ENCODE results near the gene MCRIP1. TPM values are rescaled to one million over a fixed set of nuclear protein-coding genes. Genes with fewer than 3 reads are reported as not detected.

MCRIP1 gene
- total RNA-seq, 1 experiment from 2014 or later, result 83.7 TPM

DNA sequence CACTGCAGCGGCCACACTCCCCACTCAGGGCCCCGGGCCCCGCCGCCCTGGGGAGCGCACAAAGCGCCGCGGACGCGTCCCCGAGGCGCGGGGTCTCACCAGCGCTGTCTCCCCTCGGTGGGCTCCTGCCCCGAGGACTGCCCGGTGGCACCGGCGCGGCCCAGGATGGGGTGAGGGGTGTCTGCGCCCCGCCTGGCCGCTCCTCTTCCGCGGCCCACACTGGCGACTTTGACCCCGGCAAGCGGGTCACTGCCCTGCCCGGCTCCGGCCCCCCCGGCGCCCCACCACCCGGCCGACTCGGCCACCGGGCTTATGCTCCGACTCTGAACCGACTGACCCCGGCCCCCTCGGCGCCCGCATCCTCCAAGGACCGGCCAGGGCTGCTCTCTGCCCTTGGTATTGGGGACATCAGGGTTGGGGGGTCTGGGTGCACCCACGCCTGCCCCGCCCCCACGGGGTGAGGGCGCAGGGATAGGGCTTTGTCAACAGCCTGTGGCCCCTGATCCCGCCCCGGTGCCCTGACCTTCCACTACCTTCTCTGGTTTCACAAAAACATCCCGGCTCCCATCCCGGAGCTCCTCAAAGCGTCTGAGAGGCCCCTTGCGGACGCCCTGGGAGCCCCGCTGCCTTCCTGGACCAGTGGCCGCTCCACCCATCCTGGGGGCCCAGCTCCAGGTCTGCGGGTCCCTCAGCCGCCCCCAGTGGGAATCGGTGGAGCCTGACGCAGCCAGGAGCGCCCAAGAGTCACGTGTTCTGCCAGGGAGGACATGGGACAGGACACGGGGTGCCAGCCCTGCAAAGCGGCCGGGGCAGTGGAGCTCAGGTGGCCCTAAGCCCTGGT is 28.3 kb downstream of the MCRIP1 start:
- H3K27me3 ChIP-seq, result peaks cover 79% of the 10 kb centered on the region

DNA sequence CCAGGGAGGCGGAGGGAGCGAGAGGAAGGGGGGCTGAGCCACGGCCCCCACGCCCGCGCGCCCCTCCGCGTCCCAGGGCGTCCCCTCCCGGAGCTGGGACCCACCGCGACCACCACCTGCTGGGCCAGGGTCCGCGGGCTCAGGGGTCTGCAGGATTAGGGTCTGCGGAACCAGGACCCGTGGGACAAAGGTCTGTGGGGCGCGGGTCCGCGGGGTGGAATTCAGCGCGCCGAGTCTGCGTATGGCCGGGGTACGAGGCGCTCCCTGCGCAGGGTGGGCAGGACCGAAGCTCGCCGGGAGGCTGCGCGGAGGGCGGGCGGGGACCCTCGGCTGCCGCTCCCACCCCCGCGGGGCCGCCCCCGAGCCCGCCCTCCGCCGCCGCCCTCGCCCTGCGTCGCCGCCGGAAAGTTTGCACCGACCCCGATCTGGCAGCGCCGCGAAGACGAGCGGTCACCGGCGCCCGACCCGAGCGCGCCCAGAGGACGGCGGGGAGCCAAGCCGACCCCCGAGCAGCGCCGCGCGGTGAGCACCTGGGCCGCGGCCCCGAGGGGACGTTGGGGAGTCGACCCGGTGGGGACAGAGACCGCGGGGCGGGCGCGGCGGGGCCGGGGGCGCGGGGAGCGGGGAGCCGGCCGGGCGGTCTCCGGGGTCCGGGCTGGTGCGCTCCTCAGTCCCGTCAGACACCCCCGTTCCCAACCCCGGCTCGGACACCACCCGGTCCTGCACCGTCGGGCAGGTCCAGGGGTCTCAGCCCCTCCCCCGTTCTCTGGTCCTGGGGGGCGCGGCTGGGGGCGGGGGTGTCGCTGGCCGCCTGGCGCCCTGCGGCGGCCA is 29.1 kb downstream of the MCRIP1 start, which contains the start of gene GCGR:
GCGR (plus strand) TSS at position 423 of the 831 bp plus-strand sequence. CDS start 4,869 bp downstream, outside the sequence.
- H3K27me3 ChIP-seq, result peaks cover 81% of the 10 kb centered on the region
- no peak for DNase-seq
- no peaks in the 10 kb centered on the region for H3K36me3 ChIP-seq
- H3K4me3 ChIP-seq, result no peak within 1 kb of the TSS
- H3K9me3 ChIP-seq, result no peaks in the 10 kb centered on the region

More for the DNA sequence above, 28.3 kb downstream of the MCRIP1 start:
- no peak for DNase-seq
- H3K36me3 ChIP-seq, result no peaks in the 10 kb centered on the region
- no peaks in the 10 kb centered on the region for H3K9me3 ChIP-seq
- H3K4me3 ChIP-seq, result no peak overlapping the region

DNA sequence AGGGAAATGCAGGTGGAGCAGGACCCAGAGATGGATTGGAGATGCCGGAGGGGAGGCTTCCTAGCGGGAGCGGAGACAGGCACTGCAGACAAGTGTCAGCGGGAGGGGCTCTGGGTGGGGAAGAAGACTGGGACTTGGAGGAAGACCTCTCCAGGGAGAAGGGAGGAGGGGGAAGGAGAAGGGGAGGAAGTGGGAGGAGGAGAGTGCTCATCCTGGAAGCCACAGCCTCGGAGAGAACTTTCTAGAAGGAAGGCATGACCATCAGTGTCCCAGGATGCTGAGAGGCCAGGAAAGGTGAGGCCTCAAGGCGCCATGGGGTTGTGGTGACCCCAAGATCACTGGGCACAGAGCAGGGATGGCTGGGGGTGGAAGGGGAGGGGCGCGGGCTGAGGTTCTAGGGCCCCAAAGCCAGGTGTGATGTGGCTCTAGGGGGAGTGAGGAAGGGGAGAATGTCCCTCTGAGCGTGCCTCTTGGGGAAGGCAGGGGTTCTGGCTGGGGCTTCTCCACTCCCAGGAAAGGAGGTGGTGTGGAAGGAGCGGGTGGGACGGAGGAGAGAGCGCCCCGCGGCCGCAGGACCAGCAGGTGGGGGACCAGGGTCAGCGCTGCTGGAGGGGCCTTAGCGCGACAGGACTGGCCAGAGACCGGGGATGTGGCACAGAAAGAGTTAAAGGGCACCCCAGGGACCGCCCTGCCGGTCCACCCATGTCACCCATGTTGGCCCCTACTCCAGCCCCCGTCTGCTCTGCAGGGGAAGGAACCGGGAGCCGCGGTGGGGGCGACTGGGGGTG is 30.0 kb downstream of the MCRIP1 start:
- Histone ChIP-seq H3K27me3 (peaks cover 75% of the 10 kb centered on the region), H3K9me3 (no peaks in the 10 kb centered on the region), H3K4me3 (no peak overlapping the region), H3K36me3 (no peaks in the 10 kb centered on the region)
- no peak for DNase-seq

DNA sequence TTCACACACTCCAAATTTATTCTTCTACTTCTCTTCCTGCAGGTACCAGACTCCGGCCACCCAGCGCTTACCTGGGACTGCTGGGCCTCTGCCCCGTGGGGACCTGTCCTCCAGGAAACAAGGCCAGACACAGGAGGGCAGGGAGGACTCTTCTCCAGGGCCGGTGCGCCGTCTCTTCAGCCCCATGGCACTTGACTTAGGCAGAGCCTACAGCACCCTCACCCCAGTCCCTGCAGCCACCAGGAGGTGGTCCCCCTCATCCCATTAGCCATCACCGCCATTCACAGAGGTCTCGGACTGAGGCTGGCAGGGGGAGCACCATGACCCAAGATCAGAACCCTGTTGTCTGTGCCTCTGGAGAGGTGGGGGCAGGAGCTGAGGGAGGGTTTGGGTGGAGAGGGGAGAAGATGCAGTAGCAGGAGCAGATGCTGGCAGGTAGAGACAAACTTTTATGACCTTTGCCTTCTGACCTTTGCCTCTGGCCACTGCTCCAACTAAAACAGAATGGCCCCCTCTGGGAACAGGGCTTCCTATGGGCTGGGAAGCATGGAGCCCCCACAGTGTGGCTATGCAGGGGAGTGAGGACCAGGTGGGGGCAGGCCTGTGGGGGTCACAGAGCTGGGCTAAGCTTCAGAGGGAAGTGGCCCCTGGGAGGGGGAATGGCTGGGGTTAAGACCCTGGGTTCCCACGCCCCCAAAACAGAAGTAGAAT is 30.9 kb downstream of the MCRIP1 start:
- no peak for DNase-seq
- Histone ChIP-seq H3K4me3 (no peak overlapping the region), H3K36me3 (no peaks in the 10 kb centered on the region), H3K9me3 (no peaks in the 10 kb centered on the region), H3K27me3 (peaks cover 67% of the 10 kb centered on the region)

DNA sequence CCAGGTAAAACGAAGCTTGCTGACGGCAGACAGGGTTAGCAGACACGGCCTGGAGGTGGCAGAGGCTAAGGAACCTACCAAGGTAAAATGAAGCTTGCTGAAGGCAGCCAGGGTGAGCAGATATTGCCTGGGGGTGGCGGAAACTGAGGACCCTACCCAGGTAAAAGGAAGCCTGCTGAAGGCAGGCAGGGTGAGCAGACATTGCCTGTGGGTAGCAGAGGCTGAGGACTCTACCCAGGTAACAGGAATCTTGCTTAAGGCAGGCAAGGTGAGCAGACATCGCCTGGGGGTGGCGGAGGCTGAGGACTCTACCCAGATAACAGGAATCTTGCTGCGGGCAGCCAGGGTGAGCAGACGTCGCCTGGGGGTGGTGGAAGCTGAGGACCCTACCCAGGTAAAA is 31.8 kb downstream of the MCRIP1 start:
- Histone ChIP-seq H3K27me3 (peaks cover 58% of the 10 kb centered on the region), H3K4me3 (no peak overlapping the region), H3K36me3 (no peaks in the 10 kb centered on the region), H3K9me3 (no peaks in the 10 kb centered on the region)
- DNase-seq, result no peak

DNA sequence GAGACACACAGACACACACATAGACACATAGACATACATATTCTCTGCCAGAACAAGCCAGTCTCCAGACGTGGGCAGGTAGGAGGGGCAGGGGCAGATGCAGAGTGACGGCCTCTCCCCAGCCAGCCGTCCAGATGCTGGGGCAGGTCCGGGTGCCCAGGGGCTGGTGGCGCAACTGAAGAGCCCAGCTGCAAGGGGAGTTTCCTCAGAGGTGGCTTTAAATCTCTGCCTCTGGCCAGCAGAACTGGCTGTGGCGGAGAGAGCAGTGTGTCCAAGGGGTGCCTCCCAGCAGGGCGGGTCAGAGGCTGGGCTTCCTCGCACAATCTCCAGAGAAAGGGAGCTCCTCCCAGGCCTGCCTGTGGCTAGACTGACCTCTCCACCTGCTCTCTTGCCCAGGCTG is 38.6 kb downstream of the MCRIP1 start:
- DNase-seq, result no peak
- no peaks in the 10 kb centered on the region for H3K36me3 ChIP-seq
- H3K9me3 ChIP-seq, result no peaks in the 10 kb centered on the region
- H3K4me3 ChIP-seq, result no peak overlapping the region
- peaks cover 5% of the 10 kb centered on the region for H3K27me3 ChIP-seq

DNA sequence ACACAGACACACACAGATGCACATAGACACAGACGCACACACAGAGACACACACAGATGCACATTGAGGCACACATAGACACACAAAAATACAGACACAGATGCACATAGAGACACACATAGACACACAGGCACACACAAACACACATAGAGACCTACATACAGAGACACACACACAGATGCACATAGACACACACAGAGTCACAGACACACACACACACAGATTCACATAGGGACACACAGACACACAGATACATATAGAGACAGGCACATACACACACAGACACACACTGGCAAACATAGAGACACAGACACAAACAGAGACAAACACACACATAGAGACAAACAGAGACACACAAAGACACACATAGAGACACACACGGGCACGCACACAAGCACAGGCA is 39.0 kb downstream of the MCRIP1 start:
- DNase-seq, result no peak
- Histone ChIP-seq H3K9me3 (no peaks in the 10 kb centered on the region), H3K36me3 (no peaks in the 10 kb centered on the region), H3K4me3 (no peak overlapping the region), H3K27me3 (peaks cover under 1% of the 10 kb centered on the region; the same call in 1 of the 2 replicates)

DNA sequence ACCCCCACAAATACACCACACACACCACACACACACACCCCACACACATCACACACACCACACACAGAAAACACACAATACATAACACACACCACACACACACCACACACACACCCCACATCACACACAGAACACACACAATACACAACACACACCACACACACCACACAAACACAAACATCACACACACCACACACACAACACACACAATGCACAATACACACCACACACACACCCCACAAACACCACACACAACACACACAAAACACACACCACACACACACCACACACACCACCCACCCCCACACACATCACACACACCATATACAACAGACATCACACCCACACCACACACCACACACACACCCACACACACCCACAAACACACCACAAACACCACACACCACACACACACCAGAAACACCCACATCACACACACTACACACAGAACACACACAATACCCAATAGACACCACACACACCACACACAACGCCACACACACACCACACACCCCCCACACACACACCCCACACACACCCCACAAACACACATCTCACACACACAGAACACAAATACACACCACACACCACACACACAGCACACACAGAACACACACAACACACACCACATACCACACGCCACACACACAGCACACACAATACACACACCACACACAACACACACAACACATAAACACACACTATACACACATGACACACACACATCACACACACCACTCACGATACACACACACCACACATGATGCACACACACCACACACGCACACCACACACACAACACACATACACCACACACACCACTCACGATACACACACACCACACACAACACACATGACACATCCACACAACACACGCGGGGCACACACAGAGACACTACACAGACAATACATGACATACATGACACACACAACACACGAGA is 40.1 kb downstream of the MCRIP1 start:
- no peak for DNase-seq
- no peaks in the 10 kb centered on the region for H3K36me3 ChIP-seq
- no peaks in the 10 kb centered on the region for H3K27me3 ChIP-seq

More for the DNA sequence above, 40.1 kb downstream of the MCRIP1 start:
- Histone ChIP-seq H3K4me3 (no peak overlapping the region), H3K9me3 (no peaks in the 10 kb centered on the region)

Other genes starting within 250 kb of the MCRIP1 start
- gene NPLOC4, start 196.2 kb downstream of the MCRIP1 start, total RNA-seq (2014; rRNA removed; shearing (Covaris generic); ENCODE audit: low replicate concordance), result 109 and 157 TPM in 2 replicates
- gene TSPAN10, start 196.1 kb downstream of the MCRIP1 start, total RNA-seq (2014; rRNA removed; shearing (Covaris generic); ENCODE audit: low replicate concordance), result 2.6 and 3.7 TPM in 2 replicates
- not detected in 2 replicates for gene PDE6G, start 176.7 kb downstream of the MCRIP1 start, total RNA-seq (2014; rRNA removed; shearing (Covaris generic); ENCODE audit: low replicate concordance)
- gene OXLD1, start 166.7 kb downstream of the MCRIP1 start, total RNA-seq (2014; rRNA removed; shearing (Covaris generic); ENCODE audit: low replicate concordance), result 61.1 and 64.7 TPM in 2 replicates
- gene CCDC137, start 166.6 kb downstream of the MCRIP1 start, total RNA-seq (2014; rRNA removed; shearing (Covaris generic); ENCODE audit: low replicate concordance), result 55.2 and 133 TPM in 2 replicates
- gene ARL16, start 149.5 kb downstream of the MCRIP1 start, total RNA-seq (2014; rRNA removed; shearing (Covaris generic); ENCODE audit: low replicate concordance), result 35.0 and 47.8 TPM in 2 replicates
- gene HGS, start 149.3 kb downstream of the MCRIP1 start, total RNA-seq (2014; rRNA removed; shearing (Covaris generic); ENCODE audit: low replicate concordance), result 102 and 116 TPM in 2 replicates
- gene MRPL12, start 129.9 kb downstream of the MCRIP1 start, total RNA-seq (2014; rRNA removed; shearing (Covaris generic); ENCODE audit: low replicate concordance), result 146 and 225 TPM in 2 replicates
- gene SLC25A10, start 121.0 kb downstream of the MCRIP1 start, total RNA-seq (2014; rRNA removed; shearing (Covaris generic); ENCODE audit: low replicate concordance), result 51.4 and 77.6 TPM in 2 replicates
- not detected in 2 replicates for gene GCGR, start 29.1 kb downstream of the MCRIP1 start, total RNA-seq (2014; rRNA removed; shearing (Covaris generic); ENCODE audit: low replicate concordance)
- gene PPP1R27, start 1.8 kb upstream of the MCRIP1 start, total RNA-seq (2014; rRNA removed; shearing (Covaris generic); ENCODE audit: low replicate concordance), result not detected in 2 replicates
- 531 and 798 TPM in 2 replicates for gene P4HB, start 27.2 kb upstream of the MCRIP1 start, total RNA-seq (2014; rRNA removed; shearing (Covaris generic); ENCODE audit: low replicate concordance)
- 114 and 185 TPM in 2 replicates for gene ARHGDIA, start 38.0 kb upstream of the MCRIP1 start, total RNA-seq (2014; rRNA removed; shearing (Covaris generic); ENCODE audit: low replicate concordance)
- 313 and 425 TPM in 2 replicates for gene ALYREF, start 58.3 kb upstream of the MCRIP1 start, total RNA-seq (2014; rRNA removed; shearing (Covaris generic); ENCODE audit: low replicate concordance)
- gene ANAPC11, start 58.4 kb upstream of the MCRIP1 start, total RNA-seq (2014; rRNA removed; shearing (Covaris generic); ENCODE audit: low replicate concordance), result 161 and 303 TPM in 2 replicates
- 1.3 and 2.5 TPM in 2 replicates for gene NPB, start 68.9 kb upstream of the MCRIP1 start, total RNA-seq (2014; rRNA removed; shearing (Covaris generic); ENCODE audit: low replicate concordance)
- 24.6 and 47.0 TPM in 2 replicates for gene PCYT2, start 78.1 kb upstream of the MCRIP1 start, total RNA-seq (2014; rRNA removed; shearing (Covaris generic); ENCODE audit: low replicate concordance)
- gene SIRT7, start 84.9 kb upstream of the MCRIP1 start, total RNA-seq (2014; rRNA removed; shearing (Covaris generic); ENCODE audit: low replicate concordance), result 22.1 and 25.9 TPM in 2 replicates
- 11.8 and 14.9 TPM in 2 replicates for gene MAFG, start 94.4 kb upstream of the MCRIP1 start, total RNA-seq (2014; rRNA removed; shearing (Covaris generic); ENCODE audit: low replicate concordance)
- 253 and 283 TPM in 2 replicates for gene PYCR1, start 104.0 kb upstream of the MCRIP1 start, total RNA-seq (2014; rRNA removed; shearing (Covaris generic); ENCODE audit: low replicate concordance)
- gene MYADML2, start 113.9 kb upstream of the MCRIP1 start, total RNA-seq (2014; rRNA removed; shearing (Covaris generic); ENCODE audit: low replicate concordance), result not detected in 2 replicates
- 0.66 TPM in 1 of 2 replicates, not detected in the other for gene NOTUM, start 127.9 kb upstream of the MCRIP1 start, total RNA-seq (2014; rRNA removed; shearing (Covaris generic); ENCODE audit: low replicate concordance)
- 43.5 and 78.0 TPM in 2 replicates for gene ASPSCR1, start 144.3 kb upstream of the MCRIP1 start, total RNA-seq (2014; rRNA removed; shearing (Covaris generic); ENCODE audit: low replicate concordance)
- 106 and 181 TPM in 2 replicates for gene CENPX, start 189.6 kb upstream of the MCRIP1 start, total RNA-seq (2014; rRNA removed; shearing (Covaris generic); ENCODE audit: low replicate concordance)
- gene LRRC45, start 190.0 kb upstream of the MCRIP1 start, total RNA-seq (2014; rRNA removed; shearing (Covaris generic); ENCODE audit: low replicate concordance), result 31.7 and 33.0 TPM in 2 replicates
- gene RAC3, start 198.4 kb upstream of the MCRIP1 start, total RNA-seq (2014; rRNA removed; shearing (Covaris generic); ENCODE audit: low replicate concordance), result 18.2 and 18.4 TPM in 2 replicates
- gene DCXR, start 204.4 kb upstream of the MCRIP1 start, total RNA-seq (2014; rRNA removed; shearing (Covaris generic); ENCODE audit: low replicate concordance), result 44.0 and 73.1 TPM in 2 replicates
- 41.2 and 41.6 TPM in 2 replicates for gene RFNG, start 218.5 kb upstream of the MCRIP1 start, total RNA-seq (2014; rRNA removed; shearing (Covaris generic); ENCODE audit: low replicate concordance)
- 103 and 181 TPM in 2 replicates for gene GPS1, start 218.6 kb upstream of the MCRIP1 start, total RNA-seq (2014; rRNA removed; shearing (Covaris generic); ENCODE audit: low replicate concordance)
- 104 and 123 TPM in 2 replicates for gene DUS1L, start 232.5 kb upstream of the MCRIP1 start, total RNA-seq (2014; rRNA removed; shearing (Covaris generic); ENCODE audit: low replicate concordance)

All from MG63 (cell line).